WTC11 (cell line): Measurements from ENCODE around the gene CAT. TPM values are rescaled to one million over a fixed set of nuclear protein-coding genes. Genes with fewer than 3 reads are reported as not detected.

Source experiments
- ATAC-seq: fragments of 200-7000 bp; cut with Tn5 transposase; 2 replicates; pipeline ENCODE4 v1.10.0; 2021; ENCODE audit warnings: mild to moderate bottlenecking, moderate library complexity
- CTCF ChIA-PET: fragments of 300-600 bp; sonication (Branson Sonifier 250); formaldehyde crosslinking; loops from one replicate; lab custom pipeline; 2021; ENCODE audit warnings: antibody characterized with exemption; lab: Charles Lee
- POLR2A ChIA-PET: fragments of 350-600 bp; sonication (Branson Sonifier 250); formaldehyde crosslinking; loops from one replicate; lab custom pipeline; 2021; ENCODE audit warnings: antibody characterized with exemption; lab: Charles Lee
- DNase-seq: peaks from one replicate; pipeline ENCODE4 v3.0.0; 2021; ENCODE audit warnings: low spot score
- H3K27ac Mint-ChIP-seq: 2 replicates; pipeline ENCODE4 v1.8.0; 2021; ENCODE audit warnings: mixed read lengths
- H3K27me3 Mint-ChIP-seq: 2 replicates; pipeline ENCODE4 v1.8.0; 2021; ENCODE audit warnings: low read depth, mild to moderate bottlenecking, moderate library complexity, mixed read lengths
- H3K36me3 Mint-ChIP-seq: 2 replicates; pipeline ENCODE4 v1.8.0; 2021; ENCODE audit warnings: mixed read lengths
- H3K4me1 Mint-ChIP-seq: 2 replicates; pipeline ENCODE4 v1.8.0; 2022; ENCODE audit warnings: mixed read lengths
- H3K4me3 Mint-ChIP-seq: 2 replicates; pipeline ENCODE4 v1.8.0; 2021; ENCODE audit warnings: mild to moderate bottlenecking, moderate library complexity, mixed read lengths
- H3K9me3 Mint-ChIP-seq: 2 replicates; pipeline ENCODE4 v1.8.0; 2021; ENCODE audit warnings: mixed read lengths
- CREB1 ChIP-seq: sonication (generic); formaldehyde crosslinking; IDR thresholded peaks from 2 replicates; pipeline ENCODE4 v1.8.0; 2023; ENCODE audit warnings: mild to moderate bottlenecking, missing genetic modification reagents
- E2F4 ChIP-seq: sonication (generic); formaldehyde crosslinking; IDR thresholded peaks from 2 replicates; pipeline ENCODE4 v1.8.1; 2022; ENCODE audit warnings: low read depth, mild to moderate bottlenecking, moderate library complexity, missing genetic modification reagents, borderline replicate concordance
- ETV6 ChIP-seq: sonication (generic); formaldehyde crosslinking; IDR thresholded peaks from 2 replicates; pipeline ENCODE4 v1.8.1; 2022; ENCODE audit warnings: mild to moderate bottlenecking, missing genetic modification reagents
- FOXK1 ChIP-seq: sonication (generic); formaldehyde crosslinking; IDR thresholded peaks from 2 replicates; pipeline ENCODE4 v1.8.0; 2022; ENCODE audit warnings: mild to moderate bottlenecking, moderate library complexity, missing genetic modification reagents
- FOXP1 ChIP-seq: sonication (generic); formaldehyde crosslinking; IDR thresholded peaks from 2 replicates; pipeline ENCODE4 v1.8.0; 2022; ENCODE audit warnings: missing genetic modification reagents, mild to moderate bottlenecking, moderate library complexity, borderline replicate concordance
- FOXP4 ChIP-seq: sonication (generic); formaldehyde crosslinking; IDR thresholded peaks from 2 replicates; pipeline ENCODE4 v1.8.0; 2022; ENCODE audit warnings: mild to moderate bottlenecking, missing genetic modification reagents
- GRHL2 ChIP-seq: fragments of 250-450 bp; sonication (Bioruptor Pico); IDR thresholded peaks from 2 replicates; pipeline ENCODE4 v1.8.0; 2022; ENCODE audit warnings: mild to moderate bottlenecking, moderate library complexity; ENCODE audit not compliant: insufficient replicate concordance, severe bottlenecking
- GTF2I ChIP-seq: fragments of 250-450 bp; sonication (Bioruptor Pico); conservative IDR thresholded peaks from 2 replicates; pipeline ENCODE4 v1.4.0; 2021; ENCODE audit warnings: mild to moderate bottlenecking
- JUN ChIP-seq: sonication (generic); formaldehyde crosslinking; IDR thresholded peaks from 2 replicates; pipeline ENCODE4 v1.8.0; 2023; ENCODE audit warnings: mild to moderate bottlenecking, missing genetic modification reagents
- MAX ChIP-seq: sonication (generic); formaldehyde crosslinking; IDR thresholded peaks from 2 replicates; pipeline ENCODE4 v1.8.0; 2022; ENCODE audit warnings: mild to moderate bottlenecking, missing genetic modification reagents
- NFATC4 ChIP-seq: fragments of 250-450 bp; sonication (Bioruptor Pico); IDR thresholded peaks from 2 replicates; pipeline ENCODE4 v1.9.0; 2021; ENCODE audit warnings: mild to moderate bottlenecking
- NFE2L1 ChIP-seq: sonication (generic); formaldehyde crosslinking; IDR thresholded peaks from 2 replicates; pipeline ENCODE4 v1.8.1; 2023; ENCODE audit warnings: missing genetic modification reagents
- NR3C1 ChIP-seq: sonication (generic); formaldehyde crosslinking; conservative IDR thresholded peaks from 2 replicates; pipeline ENCODE4 v1.8.1; 2023; ENCODE audit warnings: low read depth, mild to moderate bottlenecking, missing genetic modification reagents
- SMAD3 ChIP-seq: sonication (generic); formaldehyde crosslinking; IDR thresholded peaks from 2 replicates; pipeline ENCODE4 v1.8.0; 2022; ENCODE audit warnings: missing genetic modification reagents, mild to moderate bottlenecking, borderline replicate concordance
- TCF7 ChIP-seq: sonication (generic); formaldehyde crosslinking; IDR thresholded peaks from 2 replicates; pipeline ENCODE4 v1.8.0; 2022; ENCODE audit warnings: mild to moderate bottlenecking, low read depth, missing genetic modification reagents, moderate library complexity
- USF1 ChIP-seq: sonication (generic); formaldehyde crosslinking; IDR thresholded peaks from 2 replicates; pipeline ENCODE4 v1.8.0; 2022; ENCODE audit warnings: mild to moderate bottlenecking, missing genetic modification reagents
- ZNF232 ChIP-seq: sonication (generic); formaldehyde crosslinking; IDR thresholded peaks from 2 replicates; pipeline ENCODE4 v1.8.0; 2022; ENCODE audit warnings: mild to moderate bottlenecking, missing genetic modification reagents
- total RNA-seq: library from RNA; stranded (reverse); gene quantifications from 3 replicates; pipeline ENCODE4 v1.2.3, GENCODE V29; 2021
- TF ChIP-seq, protein P1 (sequence below): fragments of 250-450 bp; sonication (Bioruptor Pico); IDR thresholded peaks from 2 replicates; pipeline ENCODE4 v1.9.0; 2021; ENCODE audit warnings: mild to moderate bottlenecking
- TF ChIP-seq, protein P2 (sequence below): sonication (generic); formaldehyde crosslinking; IDR thresholded peaks from 2 replicates; pipeline ENCODE4 v1.8.1; 2022; ENCODE audit warnings: mild to moderate bottlenecking, missing genetic modification reagents, moderate library complexity, borderline replicate concordance

CAT gene
- total RNA-seq, 1 experiment from 2014 or later: 9.3 TPM

- TF ChIP-seq FOXP4 (CRISPR knock-in tag): no peak
- TF ChIP-seq SMAD3 (CRISPR knock-in tag): no peak
Observed at GRCh38 chr11:34487430-34487829, 48.7 kb downstream of the CAT start (continued).

DNA sequence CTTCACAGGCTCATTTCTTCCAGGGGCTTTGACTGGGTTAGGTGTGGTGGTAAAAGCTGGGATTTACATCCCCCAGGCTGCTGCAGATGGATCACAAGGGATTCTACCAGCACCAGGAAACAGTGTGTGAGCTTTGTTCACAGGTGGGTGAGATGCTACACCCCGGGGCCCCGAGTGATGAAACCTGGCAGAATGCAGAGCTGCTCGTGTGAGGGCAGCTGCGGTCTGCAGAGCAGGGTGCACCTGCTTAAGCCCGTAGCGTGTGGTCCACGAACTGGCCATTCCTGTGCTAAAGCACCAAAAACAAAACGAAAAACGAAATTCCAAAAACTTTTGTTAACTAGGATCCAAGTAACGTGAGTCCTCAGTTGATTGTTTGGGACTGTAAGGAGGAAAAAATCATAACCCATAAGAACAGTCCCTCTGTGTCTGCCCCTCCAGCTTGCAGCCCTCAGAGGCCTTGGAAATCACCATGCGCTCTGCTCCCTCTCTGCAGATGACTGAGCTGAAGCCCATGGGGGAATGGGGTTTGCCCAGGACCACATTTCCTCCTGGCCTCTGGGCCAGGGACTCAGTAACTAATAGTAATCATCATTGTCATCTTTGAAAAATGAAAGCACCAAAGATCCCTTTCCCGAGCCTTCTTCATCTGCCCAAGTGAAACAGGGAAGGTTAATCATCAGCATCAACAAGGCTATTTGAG lies 50.3 kb downstream of the CAT start:
- TF ChIP-seq MAX (CRISPR knock-in tag): no peak
- TF ChIP-seq, all 79 proteins: peak for 0
- no peaks in the 10 kb centered on the region for H3K4me1 Mint-ChIP-seq
- no peaks in the 10 kb centered on the region for H3K9me3 Mint-ChIP-seq
- no peak overlapping the region for H3K27ac Mint-ChIP-seq
- ChIA-PET CTCF (interaction anchor here (1.0 to 2.2 kb wide), 3 partner anchors 21 to 315 kb away, joined by 8 to 10 read pairs (median 8); partner anchors contain the start of gene ELF5), POLR2A (no interaction called here)
- DNase-seq (no peak), ATAC-seq (no peak)
- H3K4me3 Mint-ChIP-seq: no peak overlapping the region
- no peaks in the 10 kb centered on the region for H3K36me3 Mint-ChIP-seq
- H3K27me3 Mint-ChIP-seq: peaks cover 4% of the 10 kb centered on the region; the same call in 1 of the 2 replicates

GRCh38 chr11:34490304-34490703 lies 51.6 kb downstream of the CAT start:
- no peaks in the 10 kb centered on the region for H3K9me3 Mint-ChIP-seq
- no peaks in the 10 kb centered on the region for H3K4me1 Mint-ChIP-seq
- H3K27me3 Mint-ChIP-seq: peaks cover 4% of the 10 kb centered on the region; the same call in 1 of the 2 replicates
- H3K36me3 Mint-ChIP-seq: no peaks in the 10 kb centered on the region
- no peak for DNase-seq
- H3K4me3 Mint-ChIP-seq: no peak overlapping the region
- no peak overlapping the region for H3K27ac Mint-ChIP-seq
- CTCF ChIA-PET: interaction anchor here (0.9 to 2.2 kb wide), 2 partner anchors 146 to 316 kb away, joined by 3 to 8 read pairs; no protein-coding TSS in a partner anchor
- POLR2A ChIA-PET: no interaction called here
- peak; percentile 44; the same call in 1 of the 2 replicates for ATAC-seq
- TF ChIP-seq ZNF232 (CRISPR knock-in tag): no peak
- TF ChIP-seq FOXP1 (CRISPR knock-in tag): no peak
- TF ChIP-seq, protein P1, sequence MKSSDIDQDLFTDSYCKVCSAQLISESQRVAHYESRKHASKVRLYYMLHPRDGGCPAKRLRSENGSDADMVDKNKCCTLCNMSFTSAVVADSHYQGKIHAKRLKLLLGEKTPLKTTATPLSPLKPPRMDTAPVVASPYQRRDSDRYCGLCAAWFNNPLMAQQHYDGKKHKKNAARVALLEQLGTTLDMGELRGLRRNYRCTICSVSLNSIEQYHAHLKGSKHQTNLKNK (CRISPR knock-in tag): no peak
- no peak for TF ChIP-seq FOXK1
- TF ChIP-seq, protein P2, sequence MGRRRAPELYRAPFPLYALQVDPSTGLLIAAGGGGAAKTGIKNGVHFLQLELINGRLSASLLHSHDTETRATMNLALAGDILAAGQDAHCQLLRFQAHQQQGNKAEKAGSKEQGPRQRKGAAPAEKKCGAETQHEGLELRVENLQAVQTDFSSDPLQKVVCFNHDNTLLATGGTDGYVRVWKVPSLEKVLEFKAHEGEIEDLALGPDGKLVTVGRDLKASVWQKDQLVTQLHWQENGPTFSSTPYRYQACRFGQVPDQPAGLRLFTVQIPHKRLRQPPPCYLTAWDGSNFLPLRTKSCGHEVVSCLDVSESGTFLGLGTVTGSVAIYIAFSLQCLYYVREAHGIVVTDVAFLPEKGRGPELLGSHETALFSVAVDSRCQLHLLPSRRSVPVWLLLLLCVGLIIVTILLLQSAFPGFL (CRISPR knock-in tag): no peak
- TF ChIP-seq USF1 (CRISPR knock-in tag): no peak
- TF ChIP-seq CREB1 (CRISPR knock-in tag): no peak
- TF ChIP-seq NFE2L1 (CRISPR knock-in tag): no peak
- TF ChIP-seq ETV6 (CRISPR knock-in tag): no peak
- no peak for TF ChIP-seq MAX (CRISPR knock-in tag)
- TF ChIP-seq E2F4: no peak
- no peak for TF ChIP-seq NFATC4 (CRISPR knock-in tag)
- TF ChIP-seq JUN (CRISPR knock-in tag): no peak
- no peak for TF ChIP-seq GRHL2 (CRISPR knock-in tag)
- no peak for TF ChIP-seq NR3C1 (CRISPR knock-in tag)
- no peak for TF ChIP-seq TCF7 (CRISPR knock-in tag)
- TF ChIP-seq GTF2I (CRISPR knock-in tag): no peak
